HG02623 (cell line): ENCODE data around the gene NOL8.

ENCODE experiments used
- ATAC-seq: cut with Tn5 transposase; IDR thresholded peaks from one replicate; pipeline ENCODE4 v1.9.1; 2021; ENCODE audit warnings: moderate library complexity; ENCODE audit not compliant: unreplicated experiment

NOL8 gene

DNA sequence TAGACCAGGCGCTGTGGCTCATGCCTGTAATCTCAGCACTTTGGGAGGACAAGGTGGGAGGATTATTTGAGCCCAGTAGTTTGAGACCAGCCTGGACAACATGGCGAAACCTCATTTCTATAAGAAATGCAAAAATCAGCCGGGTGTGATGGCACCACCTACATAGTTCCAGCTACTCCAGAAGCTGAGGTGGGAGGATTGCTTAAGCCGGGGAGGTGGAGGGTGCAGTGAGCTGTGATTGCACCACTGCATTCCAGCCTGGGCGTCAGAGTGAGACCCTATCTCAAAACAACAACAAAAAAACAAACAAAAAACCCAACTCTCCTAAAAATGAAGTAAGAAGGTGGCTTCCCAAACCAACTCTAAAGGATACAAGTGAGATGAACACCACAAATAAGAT, 54.6 kb downstream of the NOL8 start:
- ATAC-seq = no peak

DNA sequence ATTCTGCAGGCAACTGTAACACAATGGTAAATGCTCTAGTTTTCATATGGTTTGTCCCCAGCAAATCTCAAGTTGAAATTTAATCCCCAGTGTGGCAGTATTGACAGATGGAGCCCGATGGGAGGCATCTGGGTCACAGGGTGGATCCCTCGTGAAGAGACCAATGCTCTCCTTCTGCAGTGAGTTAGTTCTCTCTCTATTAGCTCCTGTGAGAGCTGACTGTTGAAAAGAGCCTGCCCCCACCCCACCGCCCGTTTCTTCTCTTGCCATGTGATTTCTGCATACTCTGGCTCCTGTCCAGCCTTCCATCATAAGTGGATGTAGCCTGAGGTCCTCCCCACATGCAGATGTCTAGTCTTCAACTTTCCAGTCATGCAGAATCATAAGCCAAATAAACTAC, 58.7 kb downstream of the NOL8 start:
- ATAC-seq = no peak

DNA sequence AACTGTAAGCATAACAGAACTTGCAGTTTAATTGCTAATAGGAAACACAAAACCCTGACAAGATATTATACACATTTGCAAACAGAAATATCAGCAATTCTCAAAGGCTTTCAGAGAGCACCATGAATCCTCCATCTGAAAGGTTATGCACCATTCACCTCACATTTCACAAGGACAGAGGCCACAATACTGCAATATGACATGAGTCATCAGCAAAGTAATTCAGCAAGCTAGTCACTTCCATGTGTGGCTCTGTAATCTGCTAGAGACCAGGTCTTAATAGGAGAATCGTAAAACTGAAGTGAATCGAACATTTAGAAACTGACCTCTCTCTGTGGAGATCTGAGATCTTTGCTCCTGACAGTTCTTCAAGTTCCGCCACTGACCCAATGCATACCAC, 60.0 kb downstream of the NOL8 start:
- ATAC-seq = no peak

DNA sequence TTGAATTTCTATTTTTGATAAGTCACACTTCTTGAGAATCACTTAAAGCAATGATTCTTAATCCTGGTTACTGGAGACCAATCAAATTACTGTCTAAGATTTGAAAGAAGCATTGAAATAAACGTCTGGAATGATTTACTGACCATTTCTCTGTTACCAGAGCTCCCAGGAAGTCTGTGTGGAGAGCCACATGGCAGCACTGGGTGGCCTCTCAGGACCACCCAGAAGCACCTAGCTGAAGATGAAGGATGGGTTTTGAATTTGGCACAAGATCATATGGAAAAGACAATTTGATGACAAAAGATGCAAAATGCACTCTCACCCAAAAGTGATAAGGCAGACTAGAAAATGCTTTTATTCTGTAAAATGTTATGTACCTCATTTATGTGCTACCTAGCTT, 62.0 kb downstream of the NOL8 start:
- no peak for ATAC-seq

DNA sequence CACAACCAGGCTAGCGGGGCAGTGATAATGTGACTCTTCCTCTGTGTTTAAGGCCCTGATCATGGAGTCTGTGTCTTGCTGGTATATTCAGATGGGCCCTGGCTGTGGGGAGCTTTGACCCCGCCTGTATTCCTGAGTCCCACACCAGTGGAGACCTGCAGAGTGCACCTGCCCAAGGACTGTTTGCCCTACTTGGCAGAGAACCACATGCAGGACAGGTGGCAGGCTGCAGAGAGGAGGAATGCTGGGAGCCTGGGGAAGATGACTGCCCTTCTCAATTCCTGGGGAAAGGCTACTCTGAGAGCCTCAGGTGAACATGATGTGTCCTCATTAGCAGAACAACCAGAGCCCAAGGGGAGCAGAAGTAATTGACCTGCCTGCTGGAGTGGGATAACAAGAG, 67.8 kb downstream of the NOL8 start:
- no peak for ATAC-seq

DNA sequence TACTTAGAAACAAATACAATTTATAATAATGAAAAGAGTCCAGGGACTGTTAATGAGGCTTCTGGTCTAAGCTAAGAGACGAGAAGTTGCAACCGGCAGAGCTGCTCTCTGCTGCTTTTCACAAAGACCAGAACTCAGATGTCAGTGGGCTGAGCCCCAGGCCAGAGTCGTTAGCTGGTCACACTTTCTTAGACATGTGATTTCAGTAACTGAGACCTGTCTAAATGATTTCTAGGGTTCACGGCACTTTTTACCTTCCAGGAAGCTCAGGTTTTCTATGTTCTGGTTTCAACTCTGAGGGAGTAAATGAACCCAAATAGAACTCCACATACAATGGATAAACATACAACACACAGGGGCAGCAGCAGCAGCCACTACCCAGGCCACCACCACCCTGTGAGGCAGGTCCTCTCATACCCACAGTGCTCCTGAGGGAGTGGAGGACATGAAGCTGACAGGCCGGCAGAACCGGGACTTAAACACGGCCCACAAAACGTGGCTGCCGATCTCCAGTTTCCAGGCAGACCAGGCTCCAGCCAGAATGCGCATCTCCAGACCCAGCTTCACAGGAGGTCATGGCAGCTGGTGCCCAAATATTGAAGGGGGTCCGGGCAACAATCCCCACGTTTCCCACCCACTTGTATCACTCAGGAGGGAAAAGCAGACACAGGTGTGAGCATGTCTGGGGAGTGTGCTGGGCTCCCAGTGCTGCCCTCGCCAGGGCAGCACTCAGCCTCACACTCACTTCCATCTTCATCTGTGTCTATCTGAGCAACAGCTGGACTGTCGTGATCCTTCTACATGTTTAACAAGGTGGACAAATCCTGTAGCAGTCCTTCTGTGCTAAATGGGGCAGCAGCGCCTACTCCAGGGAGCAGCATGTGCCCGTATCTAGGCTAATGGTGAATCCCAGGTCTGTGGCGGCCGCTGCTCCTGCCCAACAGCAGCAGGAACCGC, 70.5 kb downstream of the NOL8 start:
- no peak for ATAC-seq

DNA sequence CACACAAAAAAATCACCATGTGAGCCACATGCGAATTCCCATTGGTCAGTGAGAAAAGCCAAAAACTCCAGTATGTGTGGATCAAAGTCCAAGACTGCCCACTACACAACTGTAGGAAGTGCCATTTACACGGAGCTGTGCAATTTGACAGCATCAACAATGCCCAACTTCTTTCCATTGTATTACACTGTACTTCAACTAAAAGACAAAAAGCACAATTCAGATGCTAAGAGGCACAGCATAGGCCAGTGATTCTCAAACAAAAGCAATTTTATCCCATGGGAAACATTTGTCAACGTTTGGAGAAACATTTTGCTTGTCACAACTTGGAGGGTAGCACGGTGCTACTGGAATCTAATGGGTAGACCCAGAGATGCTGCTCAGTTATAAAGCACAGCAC, 71.5 kb downstream of the NOL8 start:
- no peak for ATAC-seq

DNA sequence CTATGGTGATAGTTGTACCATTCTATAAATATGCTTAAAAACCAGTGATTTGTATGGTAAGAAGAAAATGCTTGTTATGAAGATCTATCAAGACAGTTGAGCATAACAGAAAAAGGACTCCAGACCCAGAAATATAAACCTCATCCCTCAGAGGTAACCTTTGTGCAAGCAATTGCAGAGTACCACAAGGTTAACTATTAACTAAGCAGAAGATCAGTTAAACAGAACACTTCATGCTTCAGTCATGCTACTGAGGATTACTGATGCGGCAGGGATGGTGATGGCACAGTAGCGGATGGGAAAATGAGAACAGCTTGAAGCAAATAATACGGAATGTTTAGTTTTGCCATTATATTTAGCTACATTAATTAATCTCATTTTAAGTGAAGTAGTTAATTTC, 77.2 kb downstream of the NOL8 start:
- ATAC-seq = no peak
